SK-N-SH (cell line): Measurements from ENCODE around the gene COL15A1. TPM values are rescaled to one million over a fixed set of nuclear protein-coding genes. Genes with fewer than 3 reads are reported as not detected.

ENCODE experiments used
- CTCF ChIA-PET: fragments of 300-600, 350-600 bp; formaldehyde crosslinking; extraction: SDS; loops from one replicate; lab custom pipeline; 2021; lab: Yijun Ruan, JAX
- POLR2A ChIA-PET: fragments of 350-600 bp; sonication (Branson Sonifier 250); formaldehyde crosslinking; extraction: SDS; loops from one replicate; lab custom pipeline; 2020; ENCODE audit warnings: antibody characterized with exemption, inconsistent platforms; lab: Yijun Ruan, JAX
- DNase-seq: peaks from one replicate; pipeline ENCODE4 v3.0.0; 2012
- H2AFZ ChIP-seq: fragments of 200-600 bp; sonication (generic); 2 replicates; pipeline ENCODE4 v1.8.1; 2016; ENCODE audit warnings: antibody characterized with exemption, mild to moderate bottlenecking, low read depth
- H3F3A ChIP-seq: fragments of 200-600 bp; sonication (generic); replicated peaks from 2 replicates; pipeline ENCODE3; 2016; ENCODE audit warnings: antibody characterized with exemption, mild to moderate bottlenecking; ENCODE audit not compliant: insufficient read depth
- H3K27ac ChIP-seq, 2 experiments: fragments of 200-500 bp in 1 of 2; fragments of 200-600 bp in 1 of 2; sonication (Bioruptor generic) in 1 of 2; sonication (generic), shearing (Covaris generic) in 1 of 2; 2 replicates each; pipeline versions ENCODE4 v1.5.1 to v1.6.1; 2014 to 2016; ENCODE audit warnings: low read depth in 2 of 2, inconsistent platforms in 1 of 2, low read length in 1 of 2, mild to moderate bottlenecking in 1 of 2, mixed read lengths in 1 of 2
- H3K27me3 ChIP-seq: fragments of 200-600 bp; sonication (generic), shearing (Covaris generic); 2 replicates; pipeline ENCODE4 v1.6.1; 2016; ENCODE audit warnings: mixed run types; ENCODE audit not compliant: insufficient read depth
- H3K36me3 ChIP-seq, 2 experiments: fragments of 200-500 bp in 1 of 2; fragments of 200-600 bp in 1 of 2; sonication (Bioruptor generic) in 1 of 2; sonication (generic) in 1 of 2; replicated peaks in 1 of 2; 2 replicates each; pipeline versions ENCODE3 to v1.5.1; 2014 to 2016; ENCODE audit warnings: low read length in 1 of 2, mild to moderate bottlenecking in 1 of 2; ENCODE audit not compliant: insufficient read depth in 2 of 2, control insufficient read depth in 1 of 2
- H3K4me1 ChIP-seq, 2 experiments: fragments of 200-500 bp in 1 of 2; fragments of 200-600 bp in 1 of 2; sonication (Bioruptor generic) in 1 of 2; sonication (generic), shearing (Covaris generic) in 1 of 2; 2 replicates each; pipeline versions ENCODE4 v1.5.1 to v1.6.1; 2014 to 2016; ENCODE audit warnings: low read depth in 1 of 2, low read length in 1 of 2, mixed run types in 1 of 2; ENCODE audit not compliant: insufficient read depth in 2 of 2, control insufficient read depth in 1 of 2
- H3K4me2 ChIP-seq: fragments of 200-600 bp; sonication (generic), shearing (Covaris generic); 2 replicates; pipeline ENCODE4 v1.6.1; 2017; ENCODE audit warnings: mixed run types
- H3K4me3 ChIP-seq, 2 experiments: fragments of 200-500 bp in 1 of 2; fragments of 200-600 bp in 1 of 2; sonication (Bioruptor generic) in 1 of 2; sonication (generic), shearing (Covaris generic) in 1 of 2; 2 replicates each; pipeline versions ENCODE4 v1.5.1 to v1.8.1; 2014 to 2016; ENCODE audit warnings: low read depth in 2 of 2, inconsistent platforms in 1 of 2, low read length in 1 of 2, mild to moderate bottlenecking in 1 of 2, mixed read lengths in 1 of 2, moderate library complexity in 1 of 2
- H3K79me2 ChIP-seq: fragments of 200-600 bp; sonication (generic); 2 replicates; pipeline ENCODE4 v1.8.1; 2017; ENCODE audit warnings: mild to moderate bottlenecking; ENCODE audit not compliant: insufficient read depth
- H3K9ac ChIP-seq: fragments of 200-600 bp; sonication (generic); 2 replicates; pipeline ENCODE4 v1.6.1; 2017; ENCODE audit warnings: mixed run types
- H3K9me2 ChIP-seq: fragments of 200-600 bp; sonication (generic); 2 replicates; pipeline ENCODE4 v1.6.1; 2017; ENCODE audit warnings: mixed run types
- H3K9me3 ChIP-seq: fragments of 200-600 bp; sonication (generic); 2 replicates; pipeline ENCODE4 v1.6.1; 2017; ENCODE audit warnings: mixed run types, mild to moderate bottlenecking, moderate library complexity
- H4K20me1 ChIP-seq: fragments of 200-600 bp; sonication (generic); 2 replicates; pipeline ENCODE4 v1.6.1; 2017; ENCODE audit warnings: mild to moderate bottlenecking, mixed run types; ENCODE audit not compliant: insufficient read depth
- CHD2 ChIP-seq: fragments of 150-350 bp; IDR thresholded peaks from 2 replicates; pipeline ENCODE4 v1.6.1; 2018; ENCODE audit warnings: low read length; ENCODE audit not compliant: partially characterized antibody
- CTCF ChIP-seq: fragments of 200-600 bp; sonication (generic); IDR thresholded peaks from 2 replicates; pipeline ENCODE4 v1.6.1; 2017; ENCODE audit warnings: antibody characterized with exemption, mild to moderate bottlenecking, moderate library complexity
- EZH2phosphoT487 ChIP-seq: fragments of 200-600 bp; sonication (generic); IDR thresholded peaks from 2 replicates; pipeline ENCODE4 v1.6.1; 2017; ENCODE audit warnings: low read depth, mixed run types, mild to moderate bottlenecking, antibody characterized with exemption, moderate library complexity, borderline replicate concordance
- FOXJ3 ChIP-seq: sonication (generic); formaldehyde crosslinking; IDR thresholded peaks from 2 replicates; pipeline ENCODE4 v1.5.1; 2020; ENCODE audit warnings: mild to moderate bottlenecking, missing genetic modification reagents
- FOXM1 ChIP-seq: IDR thresholded peaks from 2 replicates; pipeline ENCODE4 v1.4.0; 2012; ENCODE audit warnings: low read depth, mild to moderate bottlenecking
- IRF3 ChIP-seq: fragments of 150-350 bp; IDR thresholded peaks from 2 replicates; pipeline ENCODE4 v1.6.1; 2016; ENCODE audit warnings: mild to moderate bottlenecking, low read depth, low read length
- JUND ChIP-seq: IDR thresholded peaks from 2 replicates; pipeline ENCODE4 v1.4.0; 2012
- MEF2A ChIP-seq: IDR thresholded peaks from 2 replicates; pipeline ENCODE4 v1.4.0; 2012; ENCODE audit warnings: low read depth, borderline replicate concordance
- MXI1 ChIP-seq: IDR thresholded peaks from 2 replicates; pipeline ENCODE4 v1.6.1; 2012; ENCODE audit warnings: mild to moderate bottlenecking, low read depth, low read length, improper control_type of control experiment
- NFIC ChIP-seq: IDR thresholded peaks from 2 replicates; pipeline ENCODE4 v1.4.0; 2012; ENCODE audit warnings: borderline replicate concordance
- PBX3 ChIP-seq: IDR thresholded peaks from 2 replicates; pipeline ENCODE4; 2012
- RAD21 ChIP-seq: IDR thresholded peaks from 2 replicates; pipeline ENCODE4 v1.6.1; 2012; ENCODE audit warnings: mild to moderate bottlenecking, low read length
- RXRA ChIP-seq: IDR thresholded peaks from 2 replicates; pipeline ENCODE4 v1.4.0; 2012; ENCODE audit warnings: low read depth, mild to moderate bottlenecking, borderline replicate concordance
- SMC3 ChIP-seq: IDR thresholded peaks from 2 replicates; pipeline ENCODE4 v1.6.1; 2012; ENCODE audit warnings: low read depth, low read length, improper control_type of control experiment
- TCF12 ChIP-seq: IDR thresholded peaks from 2 replicates; pipeline ENCODE4 v1.4.0; 2012
- WGBS: methylation state at CpG from one replicate; pipeline ENCODE4 v1.1.6; 2017; ENCODE audit warnings: low lambda C conversion rate; 5-methylcytosine and 5-hydroxymethylcytosine counted together
- polyA plus RNA-seq, 3 experiments: library from polyadenylated mRNA; depleted of rRNA; stranded (reverse); fragments of >200 nt; gene quantifications; 2 replicates each; pipeline ENCODE4 v1.2.3, GENCODE V29; 2012
- TF ChIP-seq, protein P1 (sequence below): IDR thresholded peaks from 2 replicates; pipeline ENCODE4 v1.4.0; 2012; ENCODE audit warnings: low read depth
- TF ChIP-seq, protein P2 (sequence below): IDR thresholded peaks from 2 replicates; pipeline ENCODE4 v1.4.0; 2012; ENCODE audit warnings: low read depth, borderline replicate concordance
- TF ChIP-seq, protein P3 (sequence below): fragments of 150-350 bp; IDR thresholded peaks from 2 replicates; pipeline ENCODE4 v1.6.1; 2017; ENCODE audit warnings: antibody characterized with exemption, low read length, low read depth, borderline replicate concordance

Gene COL15A1
- polyA plus RNA-seq, 1 of the 3 experiments (the other 2 are of a cell fraction): 0.84 TPM

- 11% methylated on average over 26 of the region's 33 CpGs for WGBS
- ChIA-PET CTCF (interaction anchor here (0.6 to 7.2 kb wide), 27 partner anchors 9 to 1621 kb away, joined by 3 to 57 read pairs (median 4); no protein-coding TSS in a partner anchor), POLR2A (no interaction called here)
- Histone ChIP-seq H3K9me2 (no peaks in the 10 kb centered on the region), H3K9ac (no peak overlapping the region), H3K79me2 (no peaks in the 10 kb centered on the region), H3K36me3 (no peaks in the 10 kb centered on the region), H4K20me1 (no peaks in the 10 kb centered on the region), H3K4me2 (peak overlapping the region; percentile 82), H3F3A (no peaks in the 10 kb centered on the region), H3K27me3 (no peaks in the 10 kb centered on the region), H3K27ac (no peak overlapping the region), H3K4me3 (peak overlapping the region; percentile 31 to 32), H3K4me1 (peaks cover 5 to 9% of the 10 kb centered on the region in 2 experiments; a peak in 1 of 4 replicates), H2AFZ (peak overlapping the region; percentile 66; the same call in 1 of the 2 replicates), H3K9me3 (no peaks in the 10 kb centered on the region)
- DNase-seq: peak; percentile 89
- TF ChIP-seq, protein P1, sequence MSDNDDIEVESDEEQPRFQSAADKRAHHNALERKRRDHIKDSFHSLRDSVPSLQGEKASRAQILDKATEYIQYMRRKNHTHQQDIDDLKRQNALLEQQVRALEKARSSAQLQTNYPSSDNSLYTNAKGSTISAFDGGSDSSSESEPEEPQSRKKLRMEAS: peak; percentile 54; the same call in 1 of the 2 replicates
- TF ChIP-seq SMC3 (peak; percentile 84), MXI1 (no peak), RAD21 (peak; percentile 80), CTCF (peak; percentile 94), FOXM1 (no peak), CHD2 (peak; percentile 49)
- TF ChIP-seq, protein P2, sequence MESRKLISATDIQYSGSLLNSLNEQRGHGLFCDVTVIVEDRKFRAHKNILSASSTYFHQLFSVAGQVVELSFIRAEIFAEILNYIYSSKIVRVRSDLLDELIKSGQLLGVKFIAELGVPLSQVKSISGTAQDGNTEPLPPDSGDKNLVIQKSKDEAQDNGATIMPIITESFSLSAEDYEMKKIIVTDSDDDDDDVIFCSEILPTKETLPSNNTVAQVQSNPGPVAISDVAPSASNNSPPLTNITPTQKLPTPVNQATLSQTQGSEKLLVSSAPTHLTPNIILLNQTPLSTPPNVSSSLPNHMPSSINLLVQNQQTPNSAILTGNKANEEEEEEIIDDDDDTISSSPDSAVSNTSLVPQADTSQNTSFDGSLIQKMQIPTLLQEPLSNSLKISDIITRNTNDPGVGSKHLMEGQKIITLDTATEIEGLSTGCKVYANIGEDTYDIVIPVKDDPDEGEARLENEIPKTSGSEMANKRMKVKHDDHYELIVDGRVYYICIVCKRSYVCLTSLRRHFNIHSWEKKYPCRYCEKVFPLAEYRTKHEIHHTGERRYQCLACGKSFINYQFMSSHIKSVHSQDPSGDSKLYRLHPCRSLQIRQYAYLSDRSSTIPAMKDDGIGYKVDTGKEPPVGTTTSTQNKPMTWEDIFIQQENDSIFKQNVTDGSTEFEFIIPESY: no peak
Observed at GRCh38 chr9:98974994-98975712, 31.4 kb downstream of the COL15A1 start.

GRCh38 chr9:98975838-98976237, 32.1 kb downstream of the COL15A1 start:
- peaks cover 5 to 9% of the 10 kb centered on the region in 2 experiments; a peak in 1 of 4 replicates for H3K4me1 ChIP-seq
- no peaks in the 10 kb centered on the region for H4K20me1 ChIP-seq
- no peaks in the 10 kb centered on the region for H3K9me2 ChIP-seq
- no peak overlapping the region for H3K27ac ChIP-seq
- H2AFZ ChIP-seq: no peak overlapping the region
- H3K4me3 ChIP-seq: no peak overlapping the region
- ChIA-PET POLR2A (no interaction called here), CTCF (interaction anchor here (0.7 to 7.2 kb wide), 14 partner anchors 8 to 1349 kb away, joined by 3 to 57 read pairs (median 4); no protein-coding TSS in a partner anchor)
- H3K36me3 ChIP-seq: no peaks in the 10 kb centered on the region
- H3K79me2 ChIP-seq: no peaks in the 10 kb centered on the region
- WGBS: 58% methylated on average over 3 of the region's 3 CpGs
- DNase-seq: no peak
- no peaks in the 10 kb centered on the region for H3K27me3 ChIP-seq
- no peaks in the 10 kb centered on the region for H3K9me3 ChIP-seq
- no peak overlapping the region for H3K9ac ChIP-seq
- no peak overlapping the region for H3K4me2 ChIP-seq
- no peaks in the 10 kb centered on the region for H3F3A ChIP-seq
- TF ChIP-seq TCF12 (no peak), FOXJ3 (CRISPR knock-in tag) (no peak), MEF2A (no peak), NFIC (no peak), PBX3 (no peak), IRF3 (no peak), JUND (no peak), MXI1 (no peak), RXRA (no peak), EZH2phosphoT487 (no peak)
- TF ChIP-seq, protein P1: no peak
- TF ChIP-seq, protein P3, sequence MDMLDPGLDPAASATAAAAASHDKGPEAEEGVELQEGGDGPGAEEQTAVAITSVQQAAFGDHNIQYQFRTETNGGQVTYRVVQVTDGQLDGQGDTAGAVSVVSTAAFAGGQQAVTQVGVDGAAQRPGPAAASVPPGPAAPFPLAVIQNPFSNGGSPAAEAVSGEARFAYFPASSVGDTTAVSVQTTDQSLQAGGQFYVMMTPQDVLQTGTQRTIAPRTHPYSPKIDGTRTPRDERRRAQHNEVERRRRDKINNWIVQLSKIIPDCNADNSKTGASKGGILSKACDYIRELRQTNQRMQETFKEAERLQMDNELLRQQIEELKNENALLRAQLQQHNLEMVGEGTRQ: no peak
